Activated naive CD4-positive, alpha-beta T cell treated with anti-CD3 and anti-CD28 coated beads, Interleukin-2, amount 50 U/mL, for 16 hours (primary cell): ENCODE results near the gene COG4.
"Not testable (repeated sequence)": the region's sequence is repeated elsewhere in the genome, so short reads cannot be mapped to it uniquely, and the experiment has no call there.

Experiments
- DNase-seq: peaks from one replicate; pipeline ENCODE4 v3.0.0-alpha.2; 2020

The COG4 gene

GRCh38 chr16:70523076-70523742 is at the start of gene COG4:
TSS of gene COG4 (minus strand) at chr16:70523554. CDS start at chr16:70523543, 11 bp downstream.
- peak; percentile 93 for DNase-seq

GRCh38 chr16:70572926-70573270 is 49.5 kb upstream of the COG4 start:
- DNase-seq = no peak

DNA sequence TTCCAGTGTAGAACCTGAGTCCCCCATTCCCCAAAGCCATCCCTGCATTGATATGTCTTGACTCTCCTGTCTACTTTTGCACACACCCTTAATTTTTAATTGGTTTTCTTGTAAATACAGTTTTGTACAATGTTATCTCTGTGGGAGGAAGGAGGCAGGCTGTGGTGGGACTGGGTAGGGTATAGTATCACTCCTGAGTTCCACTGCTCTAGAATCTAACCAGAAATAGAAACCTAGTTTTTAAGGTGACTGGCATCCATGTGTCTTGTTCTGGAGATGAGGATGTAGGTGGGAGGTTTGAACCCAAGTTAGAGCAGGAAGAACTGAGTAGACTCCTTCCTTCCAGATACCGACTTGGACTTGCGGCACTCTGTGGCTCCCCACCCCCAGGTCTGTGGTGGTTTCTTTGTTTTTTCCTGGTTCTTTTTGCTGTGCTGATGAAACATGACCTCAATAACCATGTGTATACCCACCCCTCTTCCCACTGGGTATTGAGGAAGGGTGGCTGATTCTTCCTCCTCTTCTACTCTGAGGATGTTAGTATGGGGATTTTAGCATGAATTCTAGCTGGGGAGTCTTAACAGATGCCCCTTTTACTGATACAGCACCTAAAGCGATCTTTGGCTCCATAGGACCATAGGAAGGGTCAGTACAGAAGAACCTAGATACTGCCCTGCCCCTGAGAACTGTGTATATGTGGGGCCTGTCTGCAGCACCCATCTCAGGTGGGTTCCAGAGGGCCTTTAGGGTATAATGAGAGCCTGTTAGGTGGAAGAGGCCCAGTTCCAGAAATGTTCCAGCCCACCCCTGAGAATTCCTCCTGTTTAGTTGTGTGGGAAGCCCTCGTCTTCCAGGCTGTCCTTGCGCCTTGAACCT is 48.9 kb upstream of the COG4 start:
- no peak for DNase-seq

GRCh38 chr16:70571623-70572022 is 48.3 kb upstream of the COG4 start:
- no peak for DNase-seq

DNA sequence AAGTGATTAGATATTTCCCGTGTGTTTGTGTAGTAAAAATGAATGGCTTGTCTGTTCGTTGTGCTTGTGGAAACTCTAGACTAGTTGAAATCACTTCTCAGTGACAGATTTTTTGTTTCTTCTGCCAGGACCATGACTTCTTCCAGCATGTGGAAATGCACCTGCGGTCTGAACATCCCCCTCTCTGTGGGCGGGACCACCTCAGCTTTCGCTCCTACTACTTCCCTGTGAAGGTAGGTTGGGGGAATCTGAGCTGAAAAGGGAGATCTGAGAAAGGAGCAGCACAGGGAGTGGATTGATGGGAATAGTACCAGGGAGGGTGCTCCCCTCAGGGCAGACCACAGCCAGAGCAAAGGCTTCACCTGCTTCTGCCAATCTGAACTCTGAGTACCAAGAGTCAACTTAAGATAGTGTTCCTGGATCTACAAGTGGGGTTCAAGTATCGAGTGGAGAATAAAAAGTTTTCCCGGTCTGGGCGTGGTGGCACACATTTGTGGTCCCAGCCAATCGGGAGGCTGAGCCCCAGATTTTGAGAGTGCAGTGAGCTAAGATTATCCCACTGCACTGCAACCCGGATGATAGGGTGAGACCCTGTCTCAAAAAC is 47.7 kb upstream of the COG4 start:
- no peak for DNase-seq

DNA sequence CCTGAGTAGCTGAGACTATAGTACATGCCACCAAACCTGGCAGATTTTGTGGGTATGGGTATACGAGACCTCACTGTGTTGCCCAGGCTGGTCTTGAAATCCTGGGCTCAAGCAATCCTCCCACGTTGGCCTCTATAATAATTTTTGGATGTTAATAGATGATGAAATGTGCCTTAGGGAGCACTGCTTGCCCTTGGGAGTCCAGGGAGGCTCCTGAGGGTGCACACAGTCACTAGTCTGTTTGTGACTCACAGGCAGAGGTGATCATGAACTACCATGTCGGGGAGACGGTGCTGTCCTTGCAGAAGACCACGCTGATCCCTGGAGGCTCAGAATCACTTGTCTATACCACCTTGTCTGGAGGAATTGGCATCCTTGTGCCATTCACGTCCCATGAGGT is 46.4 kb upstream of the COG4 start:
- no peak for DNase-seq

DNA sequence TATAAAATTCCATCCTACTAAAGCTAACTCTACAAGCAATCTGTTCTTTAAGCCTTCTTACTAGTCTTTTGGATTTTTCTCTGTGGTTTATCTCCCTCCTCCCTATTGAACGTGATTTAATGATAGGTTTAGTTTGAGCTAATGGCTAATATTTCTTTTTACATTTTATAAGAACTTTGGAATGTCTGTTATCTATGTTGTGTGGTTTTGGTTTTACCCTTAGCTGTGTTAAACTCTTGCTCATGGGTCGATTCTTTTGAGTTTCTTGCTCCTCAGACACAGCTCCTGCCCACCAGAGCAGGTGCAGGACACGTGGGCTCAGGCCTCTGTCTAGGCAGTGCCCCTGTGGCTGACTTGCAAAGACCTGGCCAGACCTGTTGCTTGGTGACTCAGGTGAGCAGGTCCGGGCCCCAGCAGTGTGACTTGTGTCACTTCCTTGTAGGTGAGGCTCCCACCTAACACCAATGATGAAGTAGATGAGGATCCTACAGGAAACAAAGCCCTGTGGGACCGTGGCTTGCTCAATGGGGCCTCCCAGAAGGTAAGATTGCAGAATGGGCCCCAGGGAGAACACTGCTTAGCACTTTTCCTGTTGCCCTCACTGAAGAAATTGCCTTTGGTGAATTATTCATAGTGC is 45.4 kb upstream of the COG4 start:
- no peak for DNase-seq

GRCh38 chr16:70565053-70565452 is 41.7 kb upstream of the COG4 start:
- no peak for DNase-seq

GRCh38 chr16:70563636-70564035 is 40.3 kb upstream of the COG4 start:
- no peak for DNase-seq

- DNase-seq = no peak
These were observed 38.3 kb upstream of the COG4 start for GRCh38 chr16:70561623-70562022.

- no peak for DNase-seq
These were observed 32.7 kb upstream of the COG4 start for GRCh38 chr16:70556063-70556462.

GRCh38 chr16:70553645-70554044 is 30.3 kb upstream of the COG4 start:
- no peak for DNase-seq

- no peak for DNase-seq
These were observed 29.3 kb upstream of the COG4 start for GRCh38 chr16:70552675-70553074.

DNA sequence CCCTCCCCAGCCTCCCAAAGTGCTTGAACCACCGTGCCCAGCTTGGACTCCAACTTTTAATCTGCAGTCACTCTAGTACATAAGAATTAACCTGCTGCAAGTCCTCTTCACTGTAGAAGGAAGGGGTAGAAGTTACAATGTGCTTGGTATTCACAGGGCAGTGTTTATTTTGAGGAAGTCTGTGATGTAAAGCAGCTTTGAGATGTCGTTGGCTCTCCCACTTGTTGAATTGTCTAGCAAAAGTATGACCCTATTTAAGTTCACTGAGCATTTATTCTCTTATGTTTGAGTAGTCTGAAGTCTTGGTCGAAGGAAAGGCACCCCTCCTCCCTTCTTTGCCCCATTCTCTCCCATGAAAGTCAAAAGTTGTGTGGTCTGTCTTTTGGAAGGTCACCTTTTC is 28.4 kb upstream of the COG4 start:
- DNase-seq = no peak

DNA sequence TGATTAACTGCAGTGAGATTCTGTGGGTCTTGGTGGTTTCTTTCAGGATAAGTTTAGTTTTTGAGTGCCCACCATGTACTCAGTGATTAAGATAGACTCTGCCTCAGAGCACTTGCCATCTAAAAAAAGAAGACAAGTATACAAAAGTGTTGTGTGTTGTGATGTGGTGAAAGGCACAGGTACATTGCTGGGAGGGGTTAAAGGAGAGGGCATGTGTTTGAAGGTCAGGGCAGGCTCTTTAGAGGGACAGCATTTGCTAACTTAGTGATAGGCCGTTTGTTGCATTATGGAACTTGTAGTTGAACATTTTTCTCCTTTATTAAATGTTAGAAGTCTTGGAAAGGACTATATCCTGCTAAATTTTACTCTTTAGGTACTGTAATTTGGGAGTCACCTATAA is 26.7 kb upstream of the COG4 start:
- DNase-seq = no peak

DNA sequence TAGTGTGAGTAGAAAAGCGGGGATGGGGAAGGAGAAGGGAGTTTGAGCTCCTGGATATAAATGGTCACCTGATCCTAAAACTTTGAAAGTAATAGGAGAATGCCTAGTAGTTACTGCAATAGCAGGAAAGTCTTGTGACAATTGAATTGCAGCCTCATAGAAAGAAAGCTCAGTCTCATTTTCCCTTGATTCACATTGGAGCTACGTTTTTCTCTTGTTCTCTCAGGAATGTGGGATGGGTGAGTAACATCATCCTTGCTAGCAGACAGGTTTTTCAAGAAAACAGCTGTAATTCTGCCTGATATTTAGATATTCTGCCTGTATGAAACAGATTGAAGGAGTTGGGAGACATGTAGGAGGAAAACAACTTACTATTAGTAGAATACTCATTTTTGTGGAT is 25.6 kb upstream of the COG4 start:
- no peak for DNase-seq

GRCh38 chr16:70544548-70544947 is 21.2 kb upstream of the COG4 start:
- no peak for DNase-seq

DNA sequence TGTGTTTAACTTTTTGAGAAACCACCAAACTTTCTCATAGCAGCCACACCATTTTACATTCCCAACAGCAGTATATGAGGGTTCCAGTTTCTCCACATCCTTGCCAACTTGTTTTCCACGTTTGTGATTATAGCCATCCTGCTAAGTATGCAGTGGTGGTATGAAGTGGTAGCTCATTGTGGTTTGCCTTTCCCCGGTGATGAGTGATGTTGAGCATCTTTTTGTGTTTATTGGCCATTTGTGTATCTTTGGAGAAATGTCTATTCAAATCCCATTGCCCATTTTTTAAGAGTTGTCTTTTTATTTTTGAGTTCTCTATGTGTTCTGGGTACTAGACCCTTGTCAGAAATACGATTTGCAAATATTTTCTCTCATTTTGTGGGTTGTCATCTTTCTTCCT is 17.6 kb upstream of the COG4 start:
- DNase-seq = no peak

DNA sequence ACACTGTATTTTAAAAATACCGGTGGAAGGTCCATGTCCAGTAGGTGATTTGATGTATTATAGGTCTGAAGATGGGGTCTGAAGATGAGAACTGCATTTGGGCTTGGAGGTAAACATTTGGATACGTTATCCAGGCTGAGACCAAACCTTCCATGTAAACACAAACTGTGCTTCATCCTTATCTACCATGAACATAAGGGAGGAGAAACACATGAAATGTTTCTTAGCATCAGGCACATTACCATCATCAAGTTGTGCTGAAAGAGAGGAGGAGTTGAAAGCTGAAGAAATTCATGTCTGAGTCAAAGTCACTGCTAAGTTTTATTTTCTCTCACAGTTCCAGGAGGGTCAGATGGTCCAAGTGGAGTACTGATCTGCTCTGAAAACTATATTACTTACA is 11.6 kb upstream of the COG4 start:
- no peak for DNase-seq

DNA sequence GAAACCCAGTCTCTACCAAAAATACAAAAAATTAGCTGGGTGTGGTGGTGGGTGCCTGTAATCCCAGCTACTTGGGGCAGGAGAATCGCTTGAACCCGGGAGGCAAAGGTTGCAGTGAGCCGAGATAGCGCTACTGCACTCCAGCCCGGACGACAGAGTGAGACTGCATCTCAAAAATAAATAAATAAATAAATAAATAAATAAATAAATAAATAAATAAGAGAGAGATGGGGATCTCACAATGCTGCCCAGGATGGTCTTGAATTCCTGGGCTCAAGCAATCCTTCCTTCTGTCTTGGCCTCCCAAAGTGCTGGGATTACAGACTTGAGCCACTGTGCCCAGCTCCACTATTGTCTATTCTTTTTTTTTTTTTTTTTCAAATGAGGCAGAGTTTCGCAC is 6.6 kb upstream of the COG4 start:
- DNase-seq = not testable (repeated sequence)

GRCh38 chr16:70529051-70529777 is 5.9 kb upstream of the COG4 start:
- no peak for DNase-seq

DNA sequence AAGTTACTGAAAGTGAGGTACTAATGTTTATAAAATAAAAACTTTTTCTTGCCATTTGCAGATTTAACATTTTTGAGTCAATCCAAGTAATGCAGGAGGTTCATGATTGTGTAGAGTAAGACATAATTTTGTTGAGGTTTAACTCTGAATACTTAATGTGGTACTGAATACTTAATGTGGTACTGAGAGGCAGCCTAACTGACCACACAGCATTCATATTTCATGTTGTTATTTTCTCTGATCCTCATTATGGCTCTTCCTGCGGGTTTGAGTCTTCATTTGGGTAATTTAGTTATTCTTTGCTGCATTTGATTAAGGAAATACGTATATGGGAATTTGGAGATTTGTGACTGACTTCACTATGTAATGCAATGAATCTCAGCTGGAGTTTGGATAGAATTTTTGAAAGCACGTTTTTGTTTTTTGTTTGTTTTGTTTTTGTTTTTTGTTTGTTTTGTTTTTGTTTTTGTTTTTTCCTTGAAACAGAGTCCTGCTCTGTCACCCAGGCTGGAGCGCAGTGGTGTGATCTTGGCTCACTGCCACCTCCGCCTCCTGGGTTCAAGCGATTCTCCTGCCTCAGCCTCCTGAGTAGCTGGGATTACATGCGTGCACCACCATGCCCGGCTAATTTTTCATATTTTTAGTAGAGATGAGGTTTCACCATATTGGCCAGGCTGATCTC is 4.1 kb upstream of the COG4 start:
- no peak for DNase-seq
